OCI-LY3 (cell line): ENCODE measurements around the gene RSPH3.

Source experiments
- H2AFZ ChIP-seq: fragments of 200-600, 300-600 bp; shearing (Covaris generic); 2 replicates; pipeline ENCODE4 v1.6.0; 2014; ENCODE audit warnings: antibody characterized with exemption, low read depth, low read length
- H3K27ac ChIP-seq: fragments of 200-600, 300-600 bp; sonication (generic); 2 replicates; pipeline ENCODE4 v1.5.1; 2014; ENCODE audit warnings: mild to moderate bottlenecking, low read length, moderate library complexity, mixed read lengths
- H3K27me3 ChIP-seq: fragments of 200-600, 300-600 bp; sonication (generic); 2 replicates; pipeline ENCODE4 v1.6.1; 2014; ENCODE audit warnings: low read depth, low read length, mixed read lengths
- H3K36me3 ChIP-seq: fragments of 200-600, 300-600 bp; sonication (generic); replicated peaks from 2 replicates; pipeline ENCODE3; 2014; ENCODE audit warnings: low read depth, low read length, mixed read lengths
- H3K4me1 ChIP-seq: fragments of 300-600, 200-600 bp; sonication (generic); 2 replicates; pipeline ENCODE4 v1.6.1; 2014; ENCODE audit warnings: low read length, mixed read lengths
- H3K4me2 ChIP-seq: fragments of 200-600, 300-600 bp; sonication (generic); 2 replicates; pipeline ENCODE4 v1.6.1; 2014; ENCODE audit warnings: low read length, mixed read lengths
- H3K4me3 ChIP-seq: fragments of 300-600, 200-600 bp; sonication (generic); 2 replicates; pipeline ENCODE4 v1.5.1; 2014; ENCODE audit warnings: antibody characterized with exemption, mild to moderate bottlenecking, low read length, moderate library complexity
- H3K79me2 ChIP-seq: fragments of 300-600, 200-600 bp; shearing (Covaris generic); 2 replicates; pipeline ENCODE4 v1.6.1; 2014; ENCODE audit warnings: mild to moderate bottlenecking, low read length, mixed read lengths
- H3K9ac ChIP-seq: fragments of 300-600, 200-600 bp; shearing (Covaris generic); 2 replicates; pipeline ENCODE4 v1.6.0; 2014; ENCODE audit warnings: mild to moderate bottlenecking, low read length, moderate library complexity
- H3K9me3 ChIP-seq: fragments of 200-600, 300-600 bp; shearing (Covaris generic); 2 replicates; pipeline ENCODE4 v1.6.1; 2014; ENCODE audit warnings: low read length, mixed read lengths; ENCODE audit not compliant: insufficient read depth
- H4K20me1 ChIP-seq: fragments of 200-600, 300-600 bp; sonication (generic); 2 replicates; pipeline ENCODE4 v1.6.1; 2016; ENCODE audit warnings: low read length, mixed read lengths; ENCODE audit not compliant: insufficient read depth
- EZH2phosphoT487 ChIP-seq: fragments of 200-600 bp; shearing (Covaris generic); IDR thresholded peaks from 2 replicates; pipeline ENCODE4 v1.6.1; 2018; ENCODE audit warnings: antibody characterized with exemption, mixed run types, low read depth
- TF ChIP-seq, protein P1 (sequence below): fragments of 200-600, 300-600 bp; sonication (generic); IDR thresholded peaks from 2 replicates; pipeline ENCODE4 v1.5.1; 2014; ENCODE audit warnings: antibody characterized with exemption, low read length, low read depth

The RSPH3 gene

DNA sequence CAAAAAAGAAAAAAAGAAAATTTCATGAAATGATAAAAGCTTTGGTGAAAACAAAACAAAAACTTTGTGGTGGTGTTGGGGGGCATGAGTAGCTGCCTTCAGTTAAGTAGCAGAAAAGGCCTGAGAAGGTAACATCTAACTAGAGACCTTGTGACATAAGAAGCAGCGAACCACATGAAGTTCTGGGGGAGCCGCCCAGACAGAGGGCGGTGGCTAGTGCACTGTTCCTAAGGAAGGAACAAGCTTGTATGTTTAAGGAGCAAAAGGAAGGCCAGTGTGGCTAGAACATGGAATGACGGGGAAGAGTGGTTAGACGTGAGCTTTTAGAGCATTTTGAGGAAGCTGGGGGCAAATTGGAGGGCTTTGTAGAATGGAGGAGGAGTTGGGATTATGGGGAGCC lies 7.5 kb upstream of the RSPH3 start:
- no peak overlapping the region for H3K9ac ChIP-seq
- H3K9me3 ChIP-seq, result no peaks in the 10 kb centered on the region
- no peak overlapping the region for H2AFZ ChIP-seq
- H3K79me2 ChIP-seq, result no peaks in the 10 kb centered on the region
- no peak for TF ChIP-seq EZH2phosphoT487
- TF ChIP-seq, protein P1, sequence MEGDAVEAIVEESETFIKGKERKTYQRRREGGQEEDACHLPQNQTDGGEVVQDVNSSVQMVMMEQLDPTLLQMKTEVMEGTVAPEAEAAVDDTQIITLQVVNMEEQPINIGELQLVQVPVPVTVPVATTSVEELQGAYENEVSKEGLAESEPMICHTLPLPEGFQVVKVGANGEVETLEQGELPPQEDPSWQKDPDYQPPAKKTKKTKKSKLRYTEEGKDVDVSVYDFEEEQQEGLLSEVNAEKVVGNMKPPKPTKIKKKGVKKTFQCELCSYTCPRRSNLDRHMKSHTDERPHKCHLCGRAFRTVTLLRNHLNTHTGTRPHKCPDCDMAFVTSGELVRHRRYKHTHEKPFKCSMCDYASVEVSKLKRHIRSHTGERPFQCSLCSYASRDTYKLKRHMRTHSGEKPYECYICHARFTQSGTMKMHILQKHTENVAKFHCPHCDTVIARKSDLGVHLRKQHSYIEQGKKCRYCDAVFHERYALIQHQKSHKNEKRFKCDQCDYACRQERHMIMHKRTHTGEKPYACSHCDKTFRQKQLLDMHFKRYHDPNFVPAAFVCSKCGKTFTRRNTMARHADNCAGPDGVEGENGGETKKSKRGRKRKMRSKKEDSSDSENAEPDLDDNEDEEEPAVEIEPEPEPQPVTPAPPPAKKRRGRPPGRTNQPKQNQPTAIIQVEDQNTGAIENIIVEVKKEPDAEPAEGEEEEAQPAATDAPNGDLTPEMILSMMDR, result no peak
- H3K4me1 ChIP-seq, result peaks cover 21% of the 10 kb centered on the region
- no peaks in the 10 kb centered on the region for H4K20me1 ChIP-seq
- no peak overlapping the region for H3K4me3 ChIP-seq
- H3K36me3 ChIP-seq, result no peaks in the 10 kb centered on the region
- H3K27ac ChIP-seq, result no peak overlapping the region
- no peak overlapping the region for H3K4me2 ChIP-seq
- H3K27me3 ChIP-seq, result no peaks in the 10 kb centered on the region

DNA sequence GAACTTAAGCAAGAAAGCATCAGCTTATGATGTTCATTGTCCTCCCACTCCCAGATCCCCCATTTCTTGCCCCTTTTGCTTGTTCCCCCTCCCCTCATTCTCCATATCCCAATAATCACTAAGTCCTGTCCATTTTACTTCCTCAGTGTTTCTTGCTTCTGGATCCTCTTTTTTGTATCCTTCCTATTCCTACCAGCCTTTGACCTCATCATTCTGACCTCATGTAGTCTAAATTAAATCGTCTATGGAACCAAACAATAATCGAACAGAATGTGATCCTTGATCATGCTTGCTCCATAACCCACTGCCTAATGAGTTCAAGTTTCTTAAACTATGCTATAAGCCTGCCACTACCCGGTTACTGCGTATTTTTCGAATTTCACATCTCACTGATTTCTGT lies 5.4 kb upstream of the RSPH3 start:
- Histone ChIP-seq H3K4me1 (peaks cover 22% of the 10 kb centered on the region), H3K36me3 (no peaks in the 10 kb centered on the region), H3K27ac (no peak overlapping the region), H3K4me3 (no peak overlapping the region), H3K79me2 (no peaks in the 10 kb centered on the region), H3K9ac (no peak overlapping the region), H3K4me2 (no peak overlapping the region), H2AFZ (no peak overlapping the region), H3K9me3 (no peaks in the 10 kb centered on the region), H4K20me1 (no peaks in the 10 kb centered on the region), H3K27me3 (no peaks in the 10 kb centered on the region)
- TF ChIP-seq, protein P1, result no peak
- no peak for TF ChIP-seq EZH2phosphoT487

DNA sequence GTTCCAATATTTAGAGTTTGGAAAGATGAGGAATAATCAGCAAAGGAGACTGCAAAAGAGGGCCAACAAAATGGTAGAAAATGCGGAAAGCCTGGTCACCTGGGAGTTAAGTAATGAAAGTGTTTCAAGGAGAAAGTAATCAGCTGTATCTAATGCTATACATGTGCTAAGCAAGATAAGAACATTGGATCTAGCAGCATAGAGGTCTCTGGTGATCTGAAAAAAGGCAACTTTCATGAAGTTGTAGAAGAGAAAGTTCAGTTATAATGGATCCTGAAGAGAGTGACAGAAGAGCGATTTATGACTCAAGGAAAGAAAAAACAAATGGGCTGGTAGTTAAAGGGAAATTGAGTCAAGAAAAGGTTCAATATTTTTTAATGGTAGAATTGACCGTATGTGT lies 4.6 kb upstream of the RSPH3 start:
- no peaks in the 10 kb centered on the region for H4K20me1 ChIP-seq
- no peaks in the 10 kb centered on the region for H3K27me3 ChIP-seq
- H3K9ac ChIP-seq, result no peak overlapping the region
- no peak overlapping the region for H3K4me2 ChIP-seq
- no peaks in the 10 kb centered on the region for H3K9me3 ChIP-seq
- TF ChIP-seq, protein P1, result no peak
- no peak for TF ChIP-seq EZH2phosphoT487
- no peak overlapping the region for H3K27ac ChIP-seq
- H2AFZ ChIP-seq, result no peak overlapping the region
- no peaks in the 10 kb centered on the region for H3K79me2 ChIP-seq
- no peak overlapping the region for H3K4me3 ChIP-seq
- peaks cover 19% of the 10 kb centered on the region for H3K4me1 ChIP-seq
- no peaks in the 10 kb centered on the region for H3K36me3 ChIP-seq

DNA sequence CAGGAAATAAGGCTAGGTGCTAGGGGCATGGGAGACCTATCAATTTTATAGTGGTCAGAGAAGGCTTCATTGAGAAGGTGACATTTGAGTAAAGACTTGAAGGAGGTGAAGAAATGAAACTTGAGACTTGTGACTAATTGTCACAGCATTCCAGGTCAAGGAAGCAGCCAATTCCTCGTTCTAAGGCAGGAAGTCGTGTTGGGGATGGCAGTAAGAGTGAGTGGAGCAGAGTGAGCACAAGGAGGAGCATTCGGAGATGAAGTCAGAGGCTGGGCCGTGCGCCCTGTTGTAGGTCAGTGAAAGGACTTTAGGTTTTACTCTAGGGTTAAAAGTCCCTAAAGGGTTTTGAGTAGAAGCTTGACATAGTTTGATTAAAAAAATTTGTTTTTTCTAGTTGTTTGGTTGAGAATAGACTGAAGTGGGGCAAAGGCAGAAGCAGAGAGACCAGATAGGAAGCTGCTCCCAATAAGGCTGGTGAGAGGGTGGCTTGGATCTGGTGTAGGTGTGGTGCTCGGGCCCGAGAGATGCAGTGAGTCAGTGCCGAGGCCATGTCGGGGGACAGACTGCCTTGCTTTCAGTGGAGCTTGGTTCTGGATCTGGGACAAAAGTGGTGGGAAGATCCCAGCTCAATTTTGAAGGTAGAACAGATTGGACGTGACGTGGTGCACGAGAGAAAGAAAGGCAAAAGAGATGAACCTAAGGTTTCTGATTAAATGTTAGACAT lies 2.6 kb upstream of the RSPH3 start:
- Histone ChIP-seq H3K9me3 (no peaks in the 10 kb centered on the region), H3K79me2 (no peaks in the 10 kb centered on the region), H3K36me3 (no peaks in the 10 kb centered on the region), H3K4me3 (no peak overlapping the region), H3K27ac (no peak overlapping the region), H3K9ac (no peak overlapping the region), H3K4me1 (peaks cover 11% of the 10 kb centered on the region), H2AFZ (no peak overlapping the region), H4K20me1 (no peaks in the 10 kb centered on the region), H3K27me3 (no peaks in the 10 kb centered on the region), H3K4me2 (no peak overlapping the region)
- TF ChIP-seq, protein P1, result no peak
- TF ChIP-seq EZH2phosphoT487, result no peak
